GM19463 (cell line): Measurements from ENCODE around the gene SOCS1.
"Not testable (repeated sequence)": the region's sequence is repeated elsewhere in the genome, so short reads cannot be mapped to it uniquely, and the experiment has no call there.

Source experiments
- ATAC-seq: cut with Tn5 transposase; IDR thresholded peaks from one replicate; pipeline ENCODE4 v1.9.1; 2021; ENCODE audit warnings: mild to moderate bottlenecking, moderate library complexity; ENCODE audit not compliant: unreplicated experiment

SOCS1 gene, protein sequence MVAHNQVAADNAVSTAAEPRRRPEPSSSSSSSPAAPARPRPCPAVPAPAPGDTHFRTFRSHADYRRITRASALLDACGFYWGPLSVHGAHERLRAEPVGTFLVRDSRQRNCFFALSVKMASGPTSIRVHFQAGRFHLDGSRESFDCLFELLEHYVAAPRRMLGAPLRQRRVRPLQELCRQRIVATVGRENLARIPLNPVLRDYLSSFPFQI

DNA sequence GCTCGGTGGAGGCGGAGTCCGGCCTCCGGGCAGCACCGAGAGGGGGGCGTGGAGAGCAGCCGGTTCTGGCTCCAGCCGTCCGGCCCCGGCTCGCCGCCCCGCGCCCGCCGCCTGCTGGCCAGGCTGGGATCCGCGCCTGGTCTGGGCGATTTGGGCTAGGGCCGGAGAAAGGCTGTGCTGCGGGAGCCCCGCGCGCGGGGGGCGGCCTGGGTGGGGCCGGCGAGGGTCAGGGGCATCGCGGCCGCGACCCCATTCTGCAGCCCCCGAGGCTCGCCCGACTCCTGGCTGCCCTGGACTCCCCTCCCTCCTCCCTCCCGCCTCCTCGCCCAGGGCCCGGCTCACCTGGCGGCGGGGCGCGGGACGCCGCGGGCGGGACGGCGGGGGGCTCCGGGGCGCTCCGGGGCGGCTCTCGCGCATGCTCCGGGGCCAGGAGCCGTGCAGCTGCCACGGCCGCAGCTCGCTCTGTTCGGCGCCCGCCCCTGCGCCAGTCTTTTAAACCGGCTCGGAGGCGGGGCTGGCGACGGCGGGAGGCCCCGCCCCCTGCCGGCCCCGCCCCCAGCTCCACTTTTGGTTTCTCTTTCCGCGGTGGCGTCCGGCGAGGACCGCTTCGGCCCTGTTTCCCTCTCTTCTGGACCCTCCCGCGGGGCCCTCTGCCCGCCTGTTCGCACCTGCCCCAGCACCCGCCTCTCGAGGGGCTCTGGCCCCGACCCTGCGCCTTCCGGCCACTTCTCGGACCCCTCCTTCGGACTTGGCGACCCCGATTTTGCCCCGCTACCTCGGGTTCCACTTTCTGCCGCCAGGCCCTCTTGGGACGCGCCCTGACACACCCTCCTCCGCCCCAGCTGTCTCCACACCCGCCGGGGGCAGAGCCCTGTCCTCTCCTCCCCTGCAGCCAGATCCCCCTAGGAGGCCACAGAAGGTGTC, at the start of gene SOCS1:
SOCS1 (minus strand) TSS at position 468 of the 924 bp plus-strand sequence. CDS start 726 bp downstream, outside the sequence.
- peak; percentile 52 for ATAC-seq

DNA sequence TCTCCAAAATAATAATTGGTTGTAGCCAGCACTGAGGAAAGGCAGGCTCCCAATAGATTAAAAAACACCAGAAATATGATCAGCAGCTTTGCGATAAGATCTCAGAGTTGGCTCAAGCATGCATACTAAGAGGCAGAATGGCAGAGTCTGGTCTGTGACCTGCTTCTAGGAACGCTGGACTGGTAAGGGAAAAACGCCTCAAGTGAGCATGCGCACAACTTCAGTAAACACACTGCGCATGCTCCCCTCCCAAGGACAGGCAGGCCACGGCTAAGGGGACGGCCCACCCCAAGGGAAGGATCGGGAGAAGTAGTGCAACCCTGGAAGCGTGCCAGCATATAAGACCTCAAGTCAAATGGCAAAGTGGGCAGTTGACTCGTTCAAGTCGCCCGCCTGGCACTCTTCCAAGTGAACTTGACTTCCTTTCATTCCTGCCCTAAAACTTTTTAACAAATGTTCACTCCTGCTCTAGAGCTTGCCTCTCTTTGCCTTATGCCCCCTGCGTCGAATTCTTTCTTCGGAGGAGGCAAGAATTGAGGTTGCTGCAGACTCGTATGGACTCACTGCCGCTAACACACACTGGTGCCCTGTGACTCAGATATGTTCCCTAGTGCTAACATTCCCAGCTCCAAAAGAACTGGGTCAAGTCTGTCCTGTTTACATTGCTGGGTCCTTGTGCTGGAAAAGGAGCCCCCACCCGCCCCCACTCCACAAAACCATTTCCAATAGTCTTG, 47.6 kb upstream of the SOCS1 start:
- ATAC-seq, result no peak

DNA sequence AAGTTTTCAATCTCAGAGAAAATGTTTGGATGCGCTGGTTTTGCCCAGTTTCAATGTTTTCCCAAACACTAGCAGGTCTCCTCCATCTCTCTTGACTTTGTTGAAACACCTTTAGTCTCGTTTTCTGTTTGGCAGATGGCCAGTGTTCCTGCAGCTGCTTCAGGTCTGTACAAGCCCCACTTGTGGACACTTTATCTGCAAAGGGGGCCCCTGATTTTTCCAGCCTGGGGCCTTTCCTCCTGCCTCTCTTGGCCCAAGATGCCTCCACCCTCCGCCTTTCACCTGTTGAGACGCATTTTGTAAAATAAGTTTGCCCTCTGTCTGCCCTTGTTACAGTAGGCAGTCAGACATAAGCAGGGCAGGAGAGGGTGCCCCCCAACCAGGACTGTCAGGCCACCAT, 47.0 kb upstream of the SOCS1 start:
- no peak for ATAC-seq

- ATAC-seq, result no peak
Measured at GRCh38 chr16:11301645-11302501, 45.9 kb upstream of the SOCS1 start.

DNA sequence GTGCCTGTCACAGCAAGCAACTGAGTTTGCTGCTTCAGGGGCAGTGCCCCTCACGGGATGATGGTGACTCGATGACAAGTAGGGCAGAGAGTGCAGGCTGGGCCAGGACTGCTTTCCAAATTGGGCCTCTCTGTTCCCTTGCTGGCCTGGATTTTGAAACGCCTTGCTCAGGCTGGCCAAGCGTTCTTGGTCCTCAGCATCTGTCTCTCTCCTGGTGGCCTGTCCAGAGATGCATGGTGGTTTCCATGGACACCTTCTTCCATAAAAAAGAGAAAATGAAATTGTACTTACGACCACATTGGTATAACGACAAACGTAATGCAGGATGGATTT, 44.5 kb upstream of the SOCS1 start:
- ATAC-seq, result no peak

DNA sequence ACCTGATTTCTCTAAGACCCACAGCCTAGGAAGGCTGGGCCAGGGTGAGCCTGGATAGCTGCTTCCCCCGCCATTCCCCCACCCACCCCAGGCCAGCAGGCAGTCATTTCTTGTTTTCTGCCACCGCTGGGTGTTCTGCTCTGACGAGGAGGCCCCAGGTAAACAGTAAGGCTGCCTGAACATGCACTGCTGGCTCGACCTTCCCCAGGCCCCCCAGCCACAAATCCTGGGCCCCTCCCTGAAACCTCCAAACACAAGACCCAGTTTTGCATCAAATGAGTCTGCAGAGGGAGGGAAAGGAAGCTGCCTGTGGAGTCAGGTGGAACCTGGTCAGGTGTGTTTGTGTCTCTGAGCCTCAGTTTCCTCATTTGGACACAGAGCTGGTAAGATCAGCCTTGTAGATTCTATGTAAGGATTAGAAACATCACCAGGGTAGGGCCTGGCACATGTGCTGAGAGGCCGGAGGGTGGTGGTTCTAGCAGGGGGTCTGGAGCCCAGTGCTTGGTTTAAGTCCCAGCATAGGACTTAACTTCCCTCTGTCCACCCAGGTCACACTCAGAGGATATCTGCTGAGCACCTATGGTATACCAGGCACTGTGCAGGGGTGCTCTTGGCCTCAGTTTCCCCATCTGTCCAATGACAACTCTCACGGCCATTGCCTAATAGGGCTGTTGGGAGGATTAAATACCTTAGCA, 44.0 kb upstream of the SOCS1 start:
- no peak for ATAC-seq

DNA sequence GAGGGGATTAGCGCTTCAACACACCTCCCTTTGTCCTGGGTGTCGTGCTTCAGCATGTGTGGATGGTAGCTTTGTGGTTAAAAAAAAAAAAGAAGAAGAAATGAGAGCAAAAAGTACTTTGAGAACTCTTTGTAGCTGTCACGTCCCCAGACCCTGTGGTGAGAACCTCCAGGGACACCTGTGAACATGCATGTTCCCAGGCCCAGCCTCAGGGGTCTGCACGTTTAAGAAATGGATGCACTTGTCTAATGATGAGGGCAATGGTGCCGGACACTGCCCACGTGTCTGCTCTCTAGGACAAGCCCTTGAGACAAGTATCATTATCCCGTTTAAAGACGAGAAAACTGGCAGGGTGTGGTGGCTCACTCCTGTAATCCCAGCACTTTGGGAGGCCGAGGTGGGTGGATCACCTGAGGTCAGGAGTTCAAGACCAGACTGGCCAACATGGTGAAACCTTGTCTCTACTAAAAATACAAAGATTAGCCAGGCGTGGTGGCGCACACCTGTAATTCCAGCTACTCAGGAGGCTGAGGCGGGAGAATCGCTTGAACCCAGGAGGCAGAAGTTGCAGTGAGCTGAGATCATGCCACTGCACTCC, 43.0 kb upstream of the SOCS1 start:
- peak; percentile 32 for ATAC-seq

DNA sequence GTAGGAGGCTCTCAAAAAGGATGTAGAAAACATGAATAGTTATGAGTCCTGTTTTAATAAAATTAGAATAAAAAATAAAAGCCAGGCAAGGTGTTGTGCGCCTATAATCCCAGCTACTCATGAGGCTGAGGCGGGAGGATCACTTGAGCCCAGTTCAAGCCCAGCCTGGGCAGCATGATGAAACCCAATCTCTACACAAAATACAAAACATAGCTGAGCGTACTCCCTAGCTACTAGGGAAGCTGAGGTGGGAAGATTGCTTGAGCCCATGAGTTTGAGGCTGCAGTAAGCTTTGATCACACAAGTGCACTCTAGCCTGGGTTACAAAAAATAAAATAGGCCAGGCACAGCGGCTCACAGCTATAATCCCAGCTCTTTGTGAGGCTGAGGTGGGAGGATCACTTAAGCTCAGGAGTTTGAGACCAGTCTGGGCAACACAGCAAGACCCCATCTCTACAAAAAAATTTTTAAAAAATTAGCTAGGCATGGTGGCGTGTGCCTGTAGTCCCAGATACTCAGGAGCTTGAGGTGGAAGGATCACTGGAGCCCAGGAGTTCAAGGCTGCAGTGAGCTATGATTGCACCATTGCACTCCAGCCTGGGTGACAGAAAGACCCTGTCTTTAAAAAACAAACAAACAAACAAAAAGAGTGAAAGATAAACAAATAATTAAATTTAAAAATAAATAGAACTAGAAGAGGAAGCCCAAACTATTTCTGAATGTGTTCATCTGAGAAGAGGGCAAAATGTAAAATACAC, 42.3 kb upstream of the SOCS1 start:
- ATAC-seq, result no peak

DNA sequence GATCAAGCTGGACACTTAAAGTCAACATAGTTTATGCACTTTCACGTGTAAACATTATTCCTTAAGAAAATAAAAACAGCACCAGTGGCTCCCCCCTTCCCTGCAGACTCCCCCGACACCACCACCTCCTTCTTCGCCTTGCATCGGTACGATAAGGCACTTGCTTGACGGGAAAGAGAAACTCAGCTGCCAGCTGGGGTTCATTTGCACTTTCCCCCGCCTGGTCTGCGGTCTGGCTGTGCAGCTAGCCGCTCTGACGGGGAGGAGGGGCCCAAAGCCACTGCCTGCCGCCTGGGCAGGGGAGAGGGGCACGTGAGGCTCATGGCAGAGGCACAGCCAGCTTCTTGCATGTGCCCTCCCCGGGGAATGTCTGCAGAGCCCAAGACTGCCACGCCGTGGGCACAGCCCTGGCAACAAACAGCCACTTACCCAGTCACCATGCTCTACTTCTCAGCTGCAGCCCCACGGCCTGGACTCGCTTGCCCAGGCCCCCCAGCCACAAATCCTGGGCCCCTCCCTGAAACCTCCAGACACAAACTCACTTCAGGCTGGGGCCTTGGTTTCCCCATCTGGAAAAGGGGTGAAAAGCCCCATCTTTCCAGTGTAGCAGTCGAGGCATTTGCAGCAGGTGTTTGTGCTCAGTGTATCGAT, 41.6 kb upstream of the SOCS1 start:
- ATAC-seq, result peak; percentile 89

GRCh38 chr16:11296706-11297491, 40.9 kb upstream of the SOCS1 start:
- ATAC-seq, result no peak

DNA sequence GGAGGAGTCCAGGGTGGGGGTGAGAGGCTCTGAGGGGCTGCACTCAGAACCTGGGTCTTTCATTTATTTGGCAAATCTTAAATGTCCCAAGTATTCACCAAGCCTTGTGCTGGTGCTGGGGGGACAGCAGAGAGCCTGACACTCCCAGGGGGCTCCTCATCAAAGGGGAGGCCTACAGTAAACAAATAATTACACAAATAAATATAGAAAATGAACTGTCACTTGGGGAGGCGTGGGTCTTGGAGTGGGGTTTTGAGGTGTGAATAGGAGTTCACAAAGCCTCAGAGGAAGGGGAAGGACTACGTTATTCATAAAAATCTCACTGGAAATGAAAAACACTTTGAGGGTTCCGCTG, 40.3 kb upstream of the SOCS1 start:
- ATAC-seq, result no peak

DNA sequence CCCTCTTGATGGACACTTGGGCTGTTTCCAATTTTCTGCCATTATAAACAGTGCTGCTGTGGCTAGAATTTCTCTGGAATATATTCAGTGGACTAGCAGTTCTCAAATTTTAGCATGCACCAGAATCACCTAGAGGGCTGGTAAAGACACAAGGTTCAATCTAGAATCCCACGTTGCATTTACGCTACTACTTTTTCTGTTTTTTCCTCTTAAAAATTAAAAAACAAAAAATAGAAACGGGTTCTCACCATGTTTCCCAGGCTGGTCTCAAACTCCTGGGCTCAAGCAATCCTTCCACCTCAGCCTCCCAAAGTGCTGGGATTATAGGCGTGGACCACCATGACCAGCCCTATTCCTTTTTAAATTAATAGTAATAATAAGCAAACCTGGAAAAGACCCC, 39.7 kb upstream of the SOCS1 start:
- ATAC-seq, result no peak

DNA sequence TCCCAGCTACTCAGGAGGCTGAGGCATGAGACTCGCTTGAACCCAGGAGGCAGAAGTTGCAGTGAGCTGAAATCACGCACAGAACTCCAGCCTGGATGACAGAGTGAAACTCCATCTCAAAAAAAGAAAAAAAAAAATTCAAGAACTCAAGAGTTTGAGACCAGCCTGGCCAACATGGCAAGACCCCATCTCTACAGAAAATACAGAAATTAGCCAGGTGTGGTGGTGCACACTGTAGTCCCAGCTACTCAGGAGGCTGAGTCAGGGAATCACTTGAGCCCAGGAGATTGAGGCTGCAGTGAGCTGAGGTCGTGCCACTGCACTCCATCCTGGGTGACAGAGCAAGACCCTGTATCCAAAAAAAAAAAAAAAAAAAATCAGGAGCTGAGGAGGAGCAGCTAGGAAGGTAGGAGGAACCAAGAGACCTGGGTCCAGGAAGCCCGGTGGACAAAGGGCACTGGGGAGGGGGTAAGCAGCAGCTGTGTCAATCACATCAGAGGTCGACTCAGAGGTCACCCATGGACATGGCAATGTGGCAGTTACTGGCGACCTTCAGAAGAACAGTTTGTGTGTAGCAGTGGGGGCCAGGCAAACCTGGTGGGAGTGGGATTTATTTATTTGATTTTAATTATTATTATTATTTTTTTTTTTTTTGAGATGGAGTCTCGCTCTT, 36.2 kb upstream of the SOCS1 start:
- no peak for ATAC-seq

DNA sequence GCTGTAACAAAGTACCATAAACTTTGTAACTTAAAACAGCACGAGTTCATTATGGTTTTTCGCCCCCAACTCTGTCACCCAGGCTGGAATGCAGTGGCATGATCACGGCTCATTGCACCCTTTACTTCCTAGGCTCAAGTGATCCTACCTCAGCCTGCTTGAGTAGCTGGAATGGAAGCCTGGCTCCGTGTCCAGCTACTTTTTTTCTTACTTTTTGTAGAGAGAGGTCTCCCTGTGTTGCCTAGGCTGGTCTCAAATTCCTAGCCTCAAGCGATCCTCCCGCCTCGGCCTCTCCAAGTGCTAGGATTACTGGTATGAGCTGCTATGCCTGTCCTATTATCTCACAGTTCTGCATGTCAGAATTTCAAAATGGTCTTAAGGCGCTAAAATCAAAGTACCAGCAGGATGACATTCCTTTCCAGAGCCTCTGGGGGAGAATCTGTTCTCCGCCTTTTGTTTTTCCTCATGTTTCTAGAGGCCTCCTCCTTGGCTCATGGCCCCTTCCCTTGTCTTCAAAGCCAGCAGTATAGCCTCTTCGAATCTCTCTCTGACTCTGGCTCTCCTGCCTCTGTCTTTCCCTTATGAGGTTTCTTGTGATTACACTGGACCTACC, 35.2 kb upstream of the SOCS1 start:
- no peak for ATAC-seq

- ATAC-seq, result no peak
Measured at GRCh38 chr16:11290102-11290893, 34.3 kb upstream of the SOCS1 start.

- ATAC-seq, result not testable (repeated sequence)
Measured at GRCh38 chr16:11289696-11290095, 33.7 kb upstream of the SOCS1 start.
